GM12878 (cell line): ENCODE results near the gene BTK. TPM values are rescaled to one million over a fixed set of nuclear protein-coding genes. Genes with fewer than 3 reads are reported as not detected.

Experiments used
- ATAC-seq: fragments of 200-7000 bp; cut with Tn5 transposase; 3 replicates; pipeline ENCODE4 v1.9.1; 2020; ENCODE audit warnings: mild to moderate bottlenecking, moderate library complexity
- BruUV-seq: library from RNA; stranded (reverse); fragments of 400-500 nt; replicated peaks from 2 replicates; lab custom pipeline; 2021; lab: Mats Ljungman, UMichigan
- CTCF ChIA-PET: fragments of 300-600 bp; sonication (Branson Sonifier 250); formaldehyde crosslinking; extraction: SDS; loops from one replicate; lab custom pipeline; 2021; ENCODE audit warnings: inconsistent platforms; lab: Yijun Ruan, JAX
- POLR2A ChIA-PET: fragments of 350-600 bp; formaldehyde crosslinking; extraction: SDS; loops from one replicate; lab custom pipeline; 2021; ENCODE audit warnings: inconsistent platforms; lab: Charles Lee
- RAD21 ChIA-PET: fragments of 300-600 bp; sonication (Branson Sonifier 250); formaldehyde crosslinking; loops from one replicate; lab custom pipeline; 2023; ENCODE audit warnings: antibody characterized with exemption; ENCODE audit not compliant: unreplicated experiment; lab: Charles Lee
- SMC1A ChIA-PET: fragments of 300-600 bp; sonication (Branson Sonifier 250); formaldehyde crosslinking; loops from one replicate; lab custom pipeline; 2023; ENCODE audit not compliant: unreplicated experiment, uncharacterized antibody; lab: Charles Lee
- DNase-seq: peaks from one replicate; pipeline ENCODE4 v3.0.0-alpha.2; 2011; ENCODE audit warnings: low read depth, low spot score
- FAIRE-seq: peaks from 3 replicates; lab custom pipeline; 2011; peaks lifted over from hg19 to GRCh38; lab: Jason Lieb, UNC
- H2AFZ ChIP-seq: 2 replicates; pipeline ENCODE4 v1.6.0; 2011; ENCODE audit warnings: low read depth, low read length, control low read depth; ENCODE audit not compliant: control insufficient read depth
- H3K27ac ChIP-seq: 2 replicates; pipeline ENCODE4 v1.5.1; 2011; ENCODE audit warnings: control low read depth; ENCODE audit not compliant: control insufficient read depth, insufficient read depth
- H3K27me3 ChIP-seq, 2 experiments: replicated peaks in 1 of 2; 2 replicates each; pipeline versions ENCODE4 v1.6.0 to v1.6.1; 2011; ENCODE audit warnings: low read length in 1 of 2; ENCODE audit not compliant: control insufficient read depth in 2 of 2, insufficient read depth in 2 of 2
- H3K36me3 ChIP-seq, 2 experiments: 2 replicates each; pipeline ENCODE4 v1.5.1; 2011; ENCODE audit warnings: low read length in 1 of 2; ENCODE audit not compliant: control insufficient read depth in 2 of 2, insufficient read depth in 2 of 2
- H3K4me1 ChIP-seq: 2 replicates; pipeline ENCODE4 v1.6.1; 2011; ENCODE audit warnings: mild to moderate bottlenecking, low read length, moderate library complexity, mixed read lengths; ENCODE audit not compliant: control insufficient read depth, insufficient read depth
- H3K4me2 ChIP-seq: 2 replicates; pipeline ENCODE4 v1.6.0; 2011; ENCODE audit warnings: control low read depth; ENCODE audit not compliant: control insufficient read depth, insufficient read depth
- H3K4me3 ChIP-seq: fragments of 200-600 bp; sonication (generic); 2 replicates; pipeline ENCODE4 v1.5.1; 2016
- H3K79me2 ChIP-seq: 2 replicates; pipeline ENCODE4 v1.6.0; 2011; ENCODE audit warnings: low read length; ENCODE audit not compliant: control insufficient read depth, insufficient read depth
- H3K9ac ChIP-seq: 2 replicates; pipeline ENCODE4 v1.8.0; 2011; ENCODE audit warnings: low read length, control low read depth, mixed read lengths; ENCODE audit not compliant: control insufficient read depth, insufficient read depth
- H3K9me3 ChIP-seq: replicated peaks from 3 replicates; pipeline ENCODE4 v1.5.1; 2011; ENCODE audit warnings: mild to moderate bottlenecking, low read length; ENCODE audit not compliant: control insufficient read depth, insufficient read depth
- H4K20me1 ChIP-seq: 2 replicates; pipeline ENCODE4 v1.6.0; 2011; ENCODE audit not compliant: control insufficient read depth, insufficient read depth
- BCL11A ChIP-seq: IDR thresholded peaks from 2 replicates; pipeline ENCODE4 v1.6.1; 2011; ENCODE audit warnings: low read depth, low read length
- CBFB ChIP-seq: IDR thresholded peaks from 2 replicates; pipeline ENCODE4 v1.6.1; 2016; ENCODE audit warnings: antibody characterized with exemption, low read depth
- CBX3 ChIP-seq: fragments of 200-600 bp; sonication (generic); IDR thresholded peaks from 2 replicates; pipeline ENCODE4 v1.6.1; 2016; ENCODE audit warnings: low read depth, borderline replicate concordance
- CTCF ChIP-seq, 3 experiments: IDR thresholded peaks in 2 of 3; conservative IDR thresholded peaks in 1 of 3; 2 replicates each; pipeline ENCODE4 v1.5.1; 2011; ENCODE audit warnings: low read depth in 3 of 3, low read length in 3 of 3, mild to moderate bottlenecking in 3 of 3, control low read depth in 2 of 3, moderate library complexity in 2 of 3, inconsistent platforms in 1 of 3, mixed read lengths in 1 of 3; ENCODE audit not compliant: control insufficient read depth in 2 of 3, insufficient read depth in 1 of 3; ENCODE audit errors: extremely low read depth in 1 of 3
- HDGF ChIP-seq: fragments of 450-650 bp; IDR thresholded peaks from 2 replicates; pipeline ENCODE4 v1.6.1; 2016; ENCODE audit warnings: antibody characterized with exemption
- NFXL1 ChIP-seq: fragments of 450-650 bp; IDR thresholded peaks from 2 replicates; pipeline ENCODE4 v1.6.1; 2017; ENCODE audit warnings: antibody characterized with exemption, mild to moderate bottlenecking, borderline replicate concordance
- POLR2AphosphoS2 ChIP-seq: IDR thresholded peaks from 2 replicates; pipeline ENCODE4 v1.6.1; 2011; ENCODE audit warnings: low read depth, mild to moderate bottlenecking, low read length, improper control_type of control experiment, moderate library complexity
- POU2F2 ChIP-seq: IDR thresholded peaks from 3 replicates; pipeline ENCODE4 v1.6.1; 2011; ENCODE audit warnings: low read depth, mild to moderate bottlenecking, low read length, borderline replicate concordance
- RAD51 ChIP-seq: fragments of 450-650 bp; IDR thresholded peaks from 2 replicates; pipeline ENCODE4 v1.6.1; 2016; ENCODE audit warnings: moderate library complexity, mild to moderate bottlenecking, inconsistent platforms
- SMC3 ChIP-seq: IDR thresholded peaks from 2 replicates; pipeline ENCODE4 v1.6.1; 2011; ENCODE audit warnings: low read length, improper control_type of control experiment, borderline replicate concordance
- SPI1 ChIP-seq: IDR thresholded peaks from 2 replicates; pipeline ENCODE4 v1.6.1; 2011; ENCODE audit warnings: low read depth, mild to moderate bottlenecking, low read length, moderate library complexity, borderline replicate concordance; ENCODE audit not compliant: insufficient read depth
- SREBF1 ChIP-seq: IDR thresholded peaks from 2 replicates; pipeline ENCODE4 v1.6.1; 2012; ENCODE audit warnings: mild to moderate bottlenecking, low read length
- YY1 ChIP-seq: IDR thresholded peaks from 2 replicates; pipeline ENCODE4 v1.6.1; 2011; ENCODE audit warnings: low read depth, mild to moderate bottlenecking, low read length
- ZNF207 ChIP-seq: fragments of 450-650 bp; IDR thresholded peaks from 2 replicates; pipeline ENCODE4 v1.6.1; 2014; ENCODE audit warnings: antibody characterized with exemption, mild to moderate bottlenecking, borderline replicate concordance
- whole genome bisulfite sequencing: methylation state at CpG from one replicate; pipeline ENCODE4 v1.1.6; 2016; ENCODE audit warnings: low lambda C conversion rate; ENCODE audit not compliant: insufficient replicate concordance, insufficient coverage; ENCODE audit errors: missing lambda C conversion rate; 5-methylcytosine and 5-hydroxymethylcytosine counted together
- in situ Hi-C: fragments of 300-500 bp; cut with MboI; formaldehyde crosslinking; loops from 9 replicates; pipeline ENCODE4 v1.14.3; 2018; ENCODE audit warnings: mixed read lengths
- intact Hi-C: fragments of 100-400 bp; cut with micrococcal nuclease; formaldehyde crosslinking; loops from one replicate; pipeline ENCODE4 v1.14.2; 2022; ENCODE audit not compliant: unreplicated experiment
- polyA plus RNA-seq, 11 experiments: library from polyadenylated mRNA; depleted of rRNA in 4 of 11; unstranded in 6 of 11; stranded (reverse) in 5 of 11; fragments of >200 nt; fragmentation: Nextera tagmentation in 4 of 11; fragmentation: Illumina TruSeq in 1 of 11; extraction: Ambion mirVana in 4 of 11; extraction: Trizol in 1 of 11; gene quantifications; 1 replicate in 1 of 11; 2 replicates in 10 of 11; pipeline versions ENCODE4 v1.2.1 to v1.2.3, GENCODE V29; 2011 to 2016; ENCODE audit warnings: inconsistent platforms in 2 of 11, missing spikeins in 2 of 11, low read depth in 1 of 11
- total RNA-seq, 4 experiments: library from RNA; depleted of rRNA in 3 of 4; stranded (reverse); fragments of >200 nt in 3 of 4; fragmentation: Illumina TruSeq in 1 of 4; extraction: Trizol in 1 of 4; gene quantifications; 2 replicates each; pipeline versions ENCODE4 v1.2.1 to v1.2.3, GENCODE V29; 2013 to 2021

Gene BTK
- total and polyA plus RNA-seq, 10 of the 15 experiments (the other 5 are each of a cell fraction or from before 2014, with no cell fraction given) = 24.0 to 154 (median 88.9) TPM

- TF ChIP-seq CTCF (IDR thresholded peaks at IDR 0.05 in 2 of 3, conservative IDR thresholded peaks at IDR 0.05 in 1 of 3; ENCODE audit: control insufficient read depth in 2 of 3, extremely low read depth in 1 of 3, insufficient read depth in 1 of 3, low read depth in 3 of 3, low read length in 3 of 3) (peak; percentile 69 to 82 (median 73)), ZNF207 (0 out of 2 replicates have a peak, but pooled peaks have one; percentile 36), HDGF (no peak), CBFB (no peak), YY1 (no peak), SMC3 (peak; percentile 53), BCL11A (no peak), SREBF1 (no peak), NFXL1 (no peak)
Observed at GRCh38 chrX:101415180-101416145, 29.5 kb upstream of the BTK start (continued).

- FAIRE-seq = no peak
- H3K4me3 ChIP-seq = no peak overlapping the region
- ATAC-seq = no peak
- TF ChIP-seq ZNF207 (no peak), CBX3 (no peak), POU2F2 (no peak), SPI1 (peak; percentile 81), POLR2AphosphoS2 (no peak), RAD51 (no peak)
- H3K9ac ChIP-seq = no peak overlapping the region
- no peak overlapping the region for H3K27ac ChIP-seq
- H3K27me3 ChIP-seq = no peaks in the 10 kb centered on the region
- peaks cover 0 to 4% of the 10 kb centered on the region in 2 experiments; a peak in 1 of 4 replicates for H3K36me3 ChIP-seq
- H3K4me2 ChIP-seq = 0 out of 2 replicates have a peak overlapping the region, but pooled peaks have one; percentile 7
- DNase-seq = no peak
- no peak overlapping the region for H2AFZ ChIP-seq
- H4K20me1 ChIP-seq = no peaks in the 10 kb centered on the region
- in situ Hi-C loops (no loop called here), intact Hi-C loops (no loop called here)
- H3K9me3 ChIP-seq = no peaks in the 10 kb centered on the region; the same call in 2 of the 3 replicates
- ChIA-PET CTCF (no interaction called here), POLR2A (interaction anchor here (0.6 to 0.9 kb wide), 3 partner anchors 28 to 780 kb away, joined by 3 read pairs; partner anchors contain the start of gene TIMM8A), RAD21 (interaction anchor here (2.3 kb wide), 1 partner anchor 28 kb away, joined by 11 read pairs; no protein-coding TSS in a partner anchor), SMC1A (interaction anchor here (1.1 to 2.2 kb wide), 3 partner anchors 21 to 344 kb away, joined by 4 to 6 read pairs (median 4); partner anchors contain the start of gene RPL36A)
- H3K4me1 ChIP-seq = peaks cover 22% of the 10 kb centered on the region
- BruUV-seq = no TSS peak
- WGBS = 60% methylated on average over 10 of the region's 10 CpGs
- peaks cover 47% of the 10 kb centered on the region for H3K79me2 ChIP-seq
Observed at GRCh38 chrX:101411984-101412383, 26.0 kb upstream of the BTK start.
